Prostate gland (tissue), 2 donors: ENCODE measurements around the gene TANGO6.

Experiments
- POLR2A ChIP-seq: fragments of 450-650 bp; IDR thresholded peaks from one replicate; pipeline ENCODE4 v1.6.1; 2016; ENCODE audit warnings: antibody characterized with exemption, mild to moderate bottlenecking
- POLR2AphosphoS5 ChIP-seq: sonication (generic); formaldehyde crosslinking; IDR thresholded peaks from one replicate; pipeline ENCODE4 v1.6.1; 2017; ENCODE audit warnings: antibody characterized with exemption
- TF ChIP-seq, protein P1 (sequence below), 4 experiments: fragments of 200-600 bp in 2 of 4; fragments of 450-650 bp in 2 of 4; sonication (generic) in 2 of 4; IDR thresholded peaks; 1 replicate in 3 of 4; 2 replicates in 1 of 4; pipeline ENCODE4 v1.5.1; 2016 to 2019; ENCODE audit warnings: antibody characterized with exemption in 4 of 4, mild to moderate bottlenecking in 2 of 4, moderate library complexity in 2 of 4

DNA sequence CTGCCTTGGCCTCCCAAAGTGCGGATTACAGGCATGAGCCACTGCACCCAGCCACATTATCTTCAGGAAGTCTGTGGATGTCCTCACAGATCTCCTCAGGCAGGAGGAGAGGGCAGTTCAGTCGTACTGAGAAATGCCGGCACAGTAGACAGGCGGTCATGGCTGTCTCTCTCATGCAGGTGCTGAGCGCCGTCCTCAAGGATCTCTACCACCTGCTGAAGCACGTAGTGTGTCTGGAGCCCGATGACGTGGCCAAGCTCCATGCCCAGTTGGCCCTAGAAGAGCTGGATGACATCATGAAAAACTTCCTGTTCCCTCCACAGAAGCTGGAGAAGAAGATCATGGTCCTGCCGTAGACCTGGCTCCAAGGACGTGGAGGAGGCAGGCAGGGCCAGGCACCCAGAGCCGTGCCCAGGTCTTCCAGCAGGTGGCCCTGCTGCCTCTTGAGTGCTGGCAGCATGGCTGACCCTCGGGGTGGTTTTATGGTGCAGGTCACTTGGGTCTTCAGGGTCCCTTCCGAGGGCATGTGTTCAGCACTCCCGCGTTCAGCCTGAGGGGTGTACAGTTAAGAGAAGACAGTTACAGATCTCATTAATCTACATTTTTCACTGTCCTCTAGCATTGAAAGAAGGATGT lies 240.1 kb downstream of the TANGO6 start:
- TF ChIP-seq, protein P1, sequence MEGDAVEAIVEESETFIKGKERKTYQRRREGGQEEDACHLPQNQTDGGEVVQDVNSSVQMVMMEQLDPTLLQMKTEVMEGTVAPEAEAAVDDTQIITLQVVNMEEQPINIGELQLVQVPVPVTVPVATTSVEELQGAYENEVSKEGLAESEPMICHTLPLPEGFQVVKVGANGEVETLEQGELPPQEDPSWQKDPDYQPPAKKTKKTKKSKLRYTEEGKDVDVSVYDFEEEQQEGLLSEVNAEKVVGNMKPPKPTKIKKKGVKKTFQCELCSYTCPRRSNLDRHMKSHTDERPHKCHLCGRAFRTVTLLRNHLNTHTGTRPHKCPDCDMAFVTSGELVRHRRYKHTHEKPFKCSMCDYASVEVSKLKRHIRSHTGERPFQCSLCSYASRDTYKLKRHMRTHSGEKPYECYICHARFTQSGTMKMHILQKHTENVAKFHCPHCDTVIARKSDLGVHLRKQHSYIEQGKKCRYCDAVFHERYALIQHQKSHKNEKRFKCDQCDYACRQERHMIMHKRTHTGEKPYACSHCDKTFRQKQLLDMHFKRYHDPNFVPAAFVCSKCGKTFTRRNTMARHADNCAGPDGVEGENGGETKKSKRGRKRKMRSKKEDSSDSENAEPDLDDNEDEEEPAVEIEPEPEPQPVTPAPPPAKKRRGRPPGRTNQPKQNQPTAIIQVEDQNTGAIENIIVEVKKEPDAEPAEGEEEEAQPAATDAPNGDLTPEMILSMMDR (IDR thresholded peaks at IDR 0.05): no peak
- no peak for TF ChIP-seq POLR2A
- TF ChIP-seq POLR2AphosphoS5: no peak
